Nephron progenitor cell (in vitro differentiated cells): Measurements from ENCODE around the gene ZNF48.

Source experiments
- DNase-seq: peaks from one replicate; pipeline ENCODE4 v3.0.0; 2021
- H3K27ac Mint-ChIP-seq: 2 replicates; pipeline ENCODE4 v1.8.0; 2021; ENCODE audit warnings: mild to moderate bottlenecking, moderate library complexity, mixed read lengths
- H3K27me3 Mint-ChIP-seq: 2 replicates; pipeline ENCODE4 v1.8.0; 2021; ENCODE audit warnings: mild to moderate bottlenecking, low read depth, mixed read lengths; ENCODE audit not compliant: poor library complexity
- H3K36me3 Mint-ChIP-seq: 2 replicates; pipeline ENCODE4 v1.8.0; 2021; ENCODE audit warnings: low read depth, mixed read lengths
- H3K4me1 Mint-ChIP-seq: 2 replicates; pipeline ENCODE4 v1.8.0; 2021; ENCODE audit warnings: mixed read lengths
- H3K4me3 Mint-ChIP-seq: 2 replicates; pipeline ENCODE4 v1.8.0; 2021; ENCODE audit warnings: mild to moderate bottlenecking, moderate library complexity, mixed read lengths
- H3K9me3 Mint-ChIP-seq: 2 replicates; pipeline ENCODE4 v1.8.0; 2021; ENCODE audit warnings: mild to moderate bottlenecking, moderate library complexity, mixed read lengths
- CTCF ChIP-seq: fragments of 200-600 bp; sonication (generic); IDR thresholded peaks from 2 replicates; pipeline ENCODE4 v1.5.0; 2021; ENCODE audit warnings: antibody characterized with exemption

ZNF48 gene

GRCh38 chr16:30361180-30361579 lies 34.0 kb upstream of the ZNF48 start:
- no peaks in the 10 kb centered on the region for H3K9me3 Mint-ChIP-seq
- no peak overlapping the region for H3K4me3 Mint-ChIP-seq
- no peak overlapping the region for H3K27ac Mint-ChIP-seq
- no peak for TF ChIP-seq CTCF
- no peaks in the 10 kb centered on the region for H3K27me3 Mint-ChIP-seq
- peaks cover 44% of the 10 kb centered on the region for H3K4me1 Mint-ChIP-seq
- H3K36me3 Mint-ChIP-seq = peaks cover 48% of the 10 kb centered on the region
- DNase-seq = no peak

- Mint-ChIP-seq H3K4me1 (peaks cover 55% of the 10 kb centered on the region), H3K27ac (peak overlapping the region; percentile 16)
- TF ChIP-seq CTCF = no peak
These were observed 30.0 kb upstream of the ZNF48 start for GRCh38 chr16:30365200-30365599.

GRCh38 chr16:30366511-30366910 lies 28.7 kb upstream of the ZNF48 start:
- H3K27me3 Mint-ChIP-seq = peaks cover 4% of the 10 kb centered on the region
- peak overlapping the region; percentile 83 for H3K4me3 Mint-ChIP-seq
- DNase-seq = no peak
- peak overlapping the region; percentile 32 for H3K27ac Mint-ChIP-seq
- peaks cover 43% of the 10 kb centered on the region for H3K36me3 Mint-ChIP-seq
- H3K9me3 Mint-ChIP-seq = no peaks in the 10 kb centered on the region
- peaks cover 48% of the 10 kb centered on the region for H3K4me1 Mint-ChIP-seq
- no peak for TF ChIP-seq CTCF

More at GRCh38 chr16:30365200-30365599, 30.0 kb upstream of the ZNF48 start:
- Mint-ChIP-seq H3K9me3 (no peaks in the 10 kb centered on the region), H3K27me3 (no peaks in the 10 kb centered on the region), H3K36me3 (peaks cover 49% of the 10 kb centered on the region), H3K4me3 (no peak overlapping the region)
- DNase-seq = no peak

GRCh38 chr16:30367349-30368009 lies 27.7 kb upstream of the ZNF48 start:
- Mint-ChIP-seq H3K4me1 (peaks cover 58% of the 10 kb centered on the region), H3K9me3 (no peaks in the 10 kb centered on the region), H3K27me3 (peaks cover 4% of the 10 kb centered on the region), H3K27ac (peak overlapping the region; percentile 46), H3K4me3 (peak overlapping the region; percentile 83), H3K36me3 (peaks cover 39% of the 10 kb centered on the region)
- DNase-seq = no peak
- TF ChIP-seq CTCF = no peak

- H3K4me3 Mint-ChIP-seq = peak overlapping the region; percentile 83
- no peak for TF ChIP-seq CTCF
- H3K27me3 Mint-ChIP-seq = peaks cover 4% of the 10 kb centered on the region
- no peak overlapping the region for H3K27ac Mint-ChIP-seq
- no peaks in the 10 kb centered on the region for H3K9me3 Mint-ChIP-seq
- H3K36me3 Mint-ChIP-seq = peaks cover 31% of the 10 kb centered on the region
- H3K4me1 Mint-ChIP-seq = peaks cover 61% of the 10 kb centered on the region
- no peak for DNase-seq
These were observed 27.0 kb upstream of the ZNF48 start for GRCh38 chr16:30368122-30368791.

- Mint-ChIP-seq H3K4me3 (peak overlapping the region; percentile 83), H3K27me3 (peaks cover 4% of the 10 kb centered on the region), H3K36me3 (peaks cover 26% of the 10 kb centered on the region), H3K27ac (no peak overlapping the region), H3K9me3 (no peaks in the 10 kb centered on the region), H3K4me1 (peaks cover 60% of the 10 kb centered on the region)
- TF ChIP-seq CTCF = no peak
- no peak for DNase-seq
These were observed 26.5 kb upstream of the ZNF48 start for GRCh38 chr16:30368792-30369090.
